HG03432 (cell line): ENCODE results near the gene CNTN1.

Source experiments
- ATAC-seq: cut with Tn5 transposase; IDR thresholded peaks from one replicate; pipeline ENCODE4 v1.9.1; 2021; ENCODE audit warnings: mild to moderate bottlenecking, moderate library complexity; ENCODE audit not compliant: unreplicated experiment

CNTN1 gene

GRCh38 chr12:41096797-41097196 is 404.6 kb downstream of the CNTN1 start:
- no peak for ATAC-seq

- ATAC-seq = no peak
Measured at GRCh38 chr12:41100572-41100971, 408.3 kb downstream of the CNTN1 start.

GRCh38 chr12:41101806-41102205 is 409.6 kb downstream of the CNTN1 start:
- ATAC-seq = no peak

GRCh38 chr12:41103614-41104013 is 411.4 kb downstream of the CNTN1 start:
- no peak for ATAC-seq

- no peak for ATAC-seq
Measured at GRCh38 chr12:41106315-41106714, 414.1 kb downstream of the CNTN1 start.

- no peak for ATAC-seq
Measured at GRCh38 chr12:41108032-41108431, 415.8 kb downstream of the CNTN1 start.

- no peak for ATAC-seq
Measured at GRCh38 chr12:41112903-41113302, 420.7 kb downstream of the CNTN1 start.

GRCh38 chr12:41120211-41120610 is 428.0 kb downstream of the CNTN1 start:
- no peak for ATAC-seq

GRCh38 chr12:41121374-41121773 is 429.1 kb downstream of the CNTN1 start:
- no peak for ATAC-seq
